ENCODE data around the gene REPS2. TPM values are rescaled to one million over a fixed set of nuclear protein-coding genes. Genes with fewer than 3 reads are reported as not detected.
A peak's percentile ranks its signal among the peaks of the same experiment; 100 is the strongest.

The REPS2 gene
- polyA plus RNA-seq, 3 donors: 11.7 to 20.1 (median 18.4) TPM

GRCh38 chrX:17031827-17032226 lies 85.4 kb downstream of the REPS2 start:
- DNase-seq (ENCODE audit: low read depth in 3 of 3, low spot score in 2 of 3): no peak

GRCh38 chrX:17032351-17032750 lies 85.9 kb downstream of the REPS2 start:
- no peak for DNase-seq (ENCODE audit: low read depth in 3 of 3, low spot score in 2 of 3)

GRCh38 chrX:17033225-17033624 lies 86.8 kb downstream of the REPS2 start:
- no peak for DNase-seq (ENCODE audit: low read depth in 3 of 3, low spot score in 2 of 3)

GRCh38 chrX:17035111-17035510 lies 88.7 kb downstream of the REPS2 start:
- no peak for DNase-seq (ENCODE audit: low read depth in 3 of 3, low spot score in 2 of 3)

- no peak for DNase-seq (ENCODE audit: low read depth in 3 of 3, low spot score in 2 of 3)
Measured at GRCh38 chrX:17036171-17036961, 89.9 kb downstream of the REPS2 start.

GRCh38 chrX:17038277-17038676 lies 91.8 kb downstream of the REPS2 start:
- DNase-seq (ENCODE audit: low read depth in 3 of 3, low spot score in 2 of 3): no peak

- DNase-seq (ENCODE audit: low read depth in 3 of 3, low spot score in 2 of 3): peak in 1 of 3 donors; percentile 16
Measured at GRCh38 chrX:17038681-17039161, 92.3 kb downstream of the REPS2 start.

- DNase-seq (ENCODE audit: low read depth in 3 of 3, low spot score in 2 of 3): no peak
Measured at GRCh38 chrX:17039826-17040225, 93.4 kb downstream of the REPS2 start.

GRCh38 chrX:17040711-17041110 lies 94.3 kb downstream of the REPS2 start:
- DNase-seq (ENCODE audit: low read depth in 3 of 3, low spot score in 2 of 3): no peak

- no peak for DNase-seq (ENCODE audit: low read depth in 3 of 3, low spot score in 2 of 3)
Measured at GRCh38 chrX:17042037-17042436, 95.6 kb downstream of the REPS2 start.

GRCh38 chrX:17046478-17047097 lies 100.1 kb downstream of the REPS2 start:
- peak in 1 of 3 donors; percentile 32 for DNase-seq (ENCODE audit: low read depth in 3 of 3, low spot score in 2 of 3)

- no peak for DNase-seq (ENCODE audit: low read depth in 3 of 3, low spot score in 2 of 3)
Measured at GRCh38 chrX:17047224-17047623, 100.8 kb downstream of the REPS2 start.

- no peak for DNase-seq (ENCODE audit: low read depth in 3 of 3, low spot score in 2 of 3)
Measured at GRCh38 chrX:17052210-17052609, 105.8 kb downstream of the REPS2 start.

- no peak for DNase-seq (ENCODE audit: low read depth in 3 of 3, low spot score in 2 of 3)
Measured at GRCh38 chrX:17052793-17053192, 106.3 kb downstream of the REPS2 start.

- no peak for DNase-seq (ENCODE audit: low read depth in 3 of 3, low spot score in 2 of 3)
Measured at GRCh38 chrX:17053502-17053901, 107.0 kb downstream of the REPS2 start.

- DNase-seq (ENCODE audit: low read depth in 3 of 3, low spot score in 2 of 3): no peak
Measured at GRCh38 chrX:17056868-17057608, 110.6 kb downstream of the REPS2 start.

GRCh38 chrX:17062065-17062464 lies 115.6 kb downstream of the REPS2 start:
- no peak for DNase-seq (ENCODE audit: low read depth in 3 of 3, low spot score in 2 of 3)

GRCh38 chrX:17065100-17065499 lies 118.6 kb downstream of the REPS2 start:
- no peak for DNase-seq (ENCODE audit: low read depth in 3 of 3, low spot score in 2 of 3)

- DNase-seq (ENCODE audit: low read depth in 3 of 3, low spot score in 2 of 3): no peak
Measured at GRCh38 chrX:17067534-17067933, 121.1 kb downstream of the REPS2 start.

GRCh38 chrX:17072301-17072700 lies 125.8 kb downstream of the REPS2 start:
- no peak for DNase-seq (ENCODE audit: low read depth in 3 of 3, low spot score in 2 of 3)

GRCh38 chrX:17072721-17073230 lies 126.3 kb downstream of the REPS2 start:
- DNase-seq (ENCODE audit: low read depth in 3 of 3, low spot score in 2 of 3): no peak
